AG04450 (cell line): ENCODE measurements around the gene PSG3. TPM values are rescaled to one million over a fixed set of nuclear protein-coding genes. Genes with fewer than 3 reads are reported as not detected.
"Not testable (repeated sequence)": the region's sequence is repeated elsewhere in the genome, so short reads cannot be mapped to it uniquely, and the experiment has no call there.

Source experiments
- CTCF ChIA-PET: fragments of 300-600, 350-600 bp; formaldehyde crosslinking; extraction: SDS; loops from one replicate; lab custom pipeline; 2022; ENCODE audit warnings: antibody characterized with exemption, inconsistent platforms; lab: Charles Lee
- POLR2A ChIA-PET: fragments of 350-600 bp; formaldehyde crosslinking; extraction: SDS; loops from one replicate; lab custom pipeline; 2021; ENCODE audit warnings: antibody characterized with exemption, inconsistent platforms; lab: Yijun Ruan, JAX
- DNase-seq: peaks from one replicate; pipeline ENCODE4 v3.0.0-alpha.2; 2011; ENCODE audit warnings: low read depth, low spot score
- H3K27ac ChIP-seq: one replicate; pipeline ENCODE4 v1.5.1; 2012; ENCODE audit warnings: low read depth, low read length, control low read depth
- H3K27me3 ChIP-seq: one replicate; pipeline ENCODE4 v1.6.0; 2012; ENCODE audit warnings: low read length; ENCODE audit not compliant: control insufficient read depth, insufficient read depth
- H3K4me3 ChIP-seq: 2 replicates; pipeline ENCODE4 v1.5.1; 2011; ENCODE audit warnings: mild to moderate bottlenecking, low read depth, low read length, control low read depth
- H3K9me3 ChIP-seq: 2 replicates; pipeline ENCODE4 v1.5.1; 2012; ENCODE audit warnings: low read length; ENCODE audit not compliant: control insufficient read depth, insufficient read depth
- polyA plus RNA-seq: library from polyadenylated mRNA; depleted of rRNA; stranded (reverse); fragments of >200 nt; gene quantifications from 2 replicates; pipeline ENCODE4 v1.2.3, GENCODE V29; 2011; rRNA removed
- TF ChIP-seq, protein P1 (sequence below): IDR thresholded peaks from 2 replicates; pipeline ENCODE4 v1.5.1; 2011; ENCODE audit warnings: low read depth, low read length, control low read depth, inconsistent platforms

Gene PSG3
- polyA plus RNA-seq, 1 experiment: 0.14 TPM

DNA sequence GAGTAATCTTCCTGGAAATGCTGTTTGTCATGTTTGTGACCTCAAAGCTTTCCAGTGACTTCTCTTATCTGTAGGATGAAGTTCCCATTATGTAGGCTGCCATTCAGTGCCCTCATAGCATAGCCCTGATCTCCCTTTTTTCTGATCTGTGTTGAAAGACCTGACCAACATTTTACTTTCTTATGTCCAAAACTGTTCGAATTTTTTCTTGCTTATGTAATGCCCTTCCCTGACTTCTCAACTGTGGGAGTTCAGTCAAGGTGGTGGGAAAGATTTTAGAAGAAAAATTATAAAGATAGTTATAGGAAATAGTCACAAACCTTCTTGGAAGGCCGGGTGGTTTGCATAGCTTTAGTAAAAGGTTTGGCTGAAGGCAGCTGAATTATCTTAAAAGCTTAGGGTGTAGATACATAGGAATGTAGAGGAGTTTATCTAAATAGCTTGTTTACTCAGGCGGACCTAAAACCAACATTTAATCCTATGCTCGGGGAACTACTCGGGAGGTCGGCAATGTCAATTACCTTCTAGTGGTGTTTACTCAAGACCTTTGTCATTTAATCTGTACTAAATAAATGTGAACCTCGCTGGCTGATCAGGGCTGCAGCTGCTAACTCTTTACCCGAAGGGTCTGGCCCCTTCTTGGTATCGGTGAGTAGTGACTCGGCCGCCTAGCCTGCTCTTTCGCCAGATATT, 44.3 kb downstream of the PSG3 start:
- peaks cover 10% of the 10 kb centered on the region for H3K27me3 ChIP-seq
- DNase-seq: no peak
- peaks cover 3% of the 10 kb centered on the region; the same call in 1 of the 2 replicates for H3K9me3 ChIP-seq
- CTCF ChIA-PET: interaction anchor here (0.9 kb wide), 1 partner anchor 82 kb away, joined by 4 read pairs; no protein-coding TSS in a partner anchor
- TF ChIP-seq, protein P1, sequence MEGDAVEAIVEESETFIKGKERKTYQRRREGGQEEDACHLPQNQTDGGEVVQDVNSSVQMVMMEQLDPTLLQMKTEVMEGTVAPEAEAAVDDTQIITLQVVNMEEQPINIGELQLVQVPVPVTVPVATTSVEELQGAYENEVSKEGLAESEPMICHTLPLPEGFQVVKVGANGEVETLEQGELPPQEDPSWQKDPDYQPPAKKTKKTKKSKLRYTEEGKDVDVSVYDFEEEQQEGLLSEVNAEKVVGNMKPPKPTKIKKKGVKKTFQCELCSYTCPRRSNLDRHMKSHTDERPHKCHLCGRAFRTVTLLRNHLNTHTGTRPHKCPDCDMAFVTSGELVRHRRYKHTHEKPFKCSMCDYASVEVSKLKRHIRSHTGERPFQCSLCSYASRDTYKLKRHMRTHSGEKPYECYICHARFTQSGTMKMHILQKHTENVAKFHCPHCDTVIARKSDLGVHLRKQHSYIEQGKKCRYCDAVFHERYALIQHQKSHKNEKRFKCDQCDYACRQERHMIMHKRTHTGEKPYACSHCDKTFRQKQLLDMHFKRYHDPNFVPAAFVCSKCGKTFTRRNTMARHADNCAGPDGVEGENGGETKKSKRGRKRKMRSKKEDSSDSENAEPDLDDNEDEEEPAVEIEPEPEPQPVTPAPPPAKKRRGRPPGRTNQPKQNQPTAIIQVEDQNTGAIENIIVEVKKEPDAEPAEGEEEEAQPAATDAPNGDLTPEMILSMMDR: no peak
- no peak overlapping the region for H3K4me3 ChIP-seq
- H3K27ac ChIP-seq: no peak overlapping the region
- POLR2A ChIA-PET: no interaction called here

DNA sequence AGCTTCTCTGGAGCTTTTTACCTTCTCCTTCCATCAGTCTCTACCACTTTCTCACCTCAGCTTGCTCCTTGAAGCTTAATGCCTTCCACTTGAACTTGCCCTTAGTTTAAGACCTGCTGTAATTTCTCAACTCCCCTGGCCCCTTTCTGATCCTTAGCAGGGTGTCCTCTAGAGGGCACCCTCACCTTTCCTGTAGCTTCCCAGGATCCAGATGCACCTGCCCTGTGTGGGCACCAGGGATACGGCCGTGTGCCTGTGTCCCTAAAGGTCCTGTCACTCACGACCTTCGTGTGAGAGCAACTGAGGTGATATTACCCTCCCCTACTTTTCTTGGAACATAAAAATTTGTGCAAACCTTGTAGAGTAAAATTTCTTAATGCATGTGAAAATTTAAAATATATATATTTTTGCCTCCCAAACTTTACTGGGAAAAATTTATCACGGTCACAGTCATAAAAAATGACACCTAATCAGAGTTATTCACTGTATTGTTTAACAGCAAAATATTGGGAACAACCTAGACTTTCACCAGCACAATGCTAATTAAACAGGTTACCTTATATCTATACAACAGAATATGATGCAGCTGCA, 46.4 kb downstream of the PSG3 start:
- H3K27ac ChIP-seq: no peak overlapping the region
- peaks cover 5% of the 10 kb centered on the region for H3K27me3 ChIP-seq
- TF ChIP-seq, protein P1: peak; percentile 82
- DNase-seq: peak; percentile 2
- POLR2A ChIA-PET: no interaction called here
- no peak overlapping the region for H3K4me3 ChIP-seq
- peaks cover 3% of the 10 kb centered on the region; the same call in 1 of the 2 replicates for H3K9me3 ChIP-seq
- CTCF ChIA-PET: interaction anchor here (0.6 to 3.1 kb wide), 19 partner anchors 10 to 197 kb away, joined by 3 to 23 read pairs (median 4); no protein-coding TSS in a partner anchor

DNA sequence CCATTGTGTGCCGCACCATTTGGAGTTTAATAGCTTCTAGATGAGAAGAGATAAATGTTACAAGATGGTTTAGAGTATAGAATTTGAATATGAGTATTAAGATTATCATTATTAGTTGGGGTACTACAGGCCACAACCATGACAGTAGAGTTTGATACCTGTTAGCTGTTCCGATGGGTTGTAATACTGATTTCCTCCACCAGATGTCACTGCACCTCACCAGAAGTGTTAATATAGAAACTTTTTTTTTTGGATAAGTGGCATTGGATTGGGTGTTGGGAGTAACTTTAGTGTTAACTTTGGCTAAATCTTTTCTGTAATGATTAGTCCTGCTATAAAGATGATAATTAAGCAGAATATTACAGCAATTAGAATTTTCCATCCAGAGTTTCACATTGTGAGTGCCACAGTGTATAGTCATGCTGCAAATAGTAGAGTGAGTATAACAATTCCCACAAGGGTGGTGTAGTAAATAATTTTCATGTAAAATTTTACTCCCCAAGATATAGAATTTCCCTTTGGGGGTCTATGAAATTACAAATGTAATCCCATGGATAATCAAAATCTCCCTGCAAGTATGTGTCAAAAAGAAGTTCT, 56.3 kb downstream of the PSG3 start:
- ChIA-PET CTCF (interaction anchor here (0.5 to 2.3 kb wide), 9 partner anchors 9 to 405 kb away, joined by 3 to 22 read pairs (median 4); no protein-coding TSS in a partner anchor), POLR2A (no interaction called here)
- H3K9me3 ChIP-seq: peaks cover 2% of the 10 kb centered on the region; the same call in 1 of the 2 replicates
- DNase-seq: no peak
- no peak overlapping the region for H3K4me3 ChIP-seq
- peaks cover 3% of the 10 kb centered on the region for H3K27me3 ChIP-seq
- H3K27ac ChIP-seq: no peak overlapping the region
- TF ChIP-seq, protein P1: peak; percentile 71

DNA sequence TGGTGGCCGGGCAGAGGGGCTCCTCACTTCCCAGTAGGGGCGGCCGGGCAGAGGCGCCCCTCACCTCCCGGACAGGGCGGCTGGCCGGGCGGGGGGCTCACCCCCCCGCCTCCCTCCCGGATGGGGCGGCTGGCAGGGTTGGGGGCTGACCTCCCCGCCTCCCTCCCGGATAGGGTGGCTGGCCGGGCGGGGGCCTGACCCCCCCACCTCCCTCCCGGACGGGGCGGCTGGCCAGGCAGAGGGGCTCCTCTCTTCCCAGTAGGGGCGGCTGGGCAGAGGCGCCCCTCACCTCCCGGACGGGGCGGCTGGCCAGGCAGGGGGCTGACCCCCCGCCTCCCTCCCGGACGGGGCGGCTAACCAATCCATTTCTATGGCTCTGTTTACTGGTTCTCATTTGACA, 64.0 kb downstream of the PSG3 start:
- POLR2A ChIA-PET, CTCF ChIA-PET: not testable (repeated sequence)

DNA sequence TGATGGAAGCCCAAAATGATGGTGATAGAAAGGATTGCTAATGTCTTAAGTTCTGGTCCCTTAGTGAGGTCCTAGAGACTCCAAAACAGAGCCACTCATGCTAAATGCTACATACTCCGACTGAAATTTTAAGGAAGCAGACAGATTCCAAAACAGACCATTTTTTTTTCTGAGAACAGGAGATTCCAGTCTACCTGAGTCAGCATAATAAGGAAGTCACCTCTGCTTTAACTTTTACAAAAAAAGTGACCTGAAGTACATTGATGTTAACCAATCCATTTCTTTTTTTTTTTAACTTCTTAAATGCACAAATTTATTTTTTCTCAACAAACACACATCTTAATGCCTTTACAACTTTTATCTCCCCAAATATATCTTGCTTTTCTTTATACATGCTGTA, 65.7 kb downstream of the PSG3 start:
- H3K27me3 ChIP-seq, H3K4me3 ChIP-seq, DNase-seq, CTCF ChIA-PET, POLR2A ChIA-PET, H3K27ac ChIP-seq, H3K9me3 ChIP-seq: not testable (repeated sequence)

More for the DNA sequence above, 64.0 kb downstream of the PSG3 start:
- not testable (repeated sequence) for DNase-seq, H3K9me3 ChIP-seq, H3K27ac ChIP-seq, H3K4me3 ChIP-seq, H3K27me3 ChIP-seq

Other genes with a start within 250 kb of the PSG3 start
- not detected in 2 replicates for gene CEACAM1, start 212.0 kb downstream of the PSG3 start, polyA plus RNA-seq
- not detected in 2 replicates for gene CEACAM8, start 145.6 kb downstream of the PSG3 start, polyA plus RNA-seq
- gene PSG8, start 25.2 kb upstream of the PSG3 start, polyA plus RNA-seq: 0.05 and 0.17 TPM in 2 replicates
- 2.1 and 2.4 TPM in 2 replicates for gene PSG1, start 139.2 kb upstream of the PSG3 start, polyA plus RNA-seq
- gene PSG6, start 177.4 kb upstream of the PSG3 start, polyA plus RNA-seq: not detected in 2 replicates
- gene PSG7, start 196.7 kb upstream of the PSG3 start, polyA plus RNA-seq: 0.10 TPM in 2 replicates